ENCODE measurements around the gene DEUP1.

Gene DEUP1

GRCh38 chr11:93474123-93474522 lies 143.6 kb downstream of the DEUP1 start:
- Mint-ChIP-seq H3K27ac (no peak overlapping the region), H3K36me3 (ENCODE audit: low read depth) (peaks cover 41% of the 10 kb centered on the region), H3K9me3 (peaks cover 16% of the 10 kb centered on the region), H3K4me1 (peaks cover 12% of the 10 kb centered on the region), H3K4me3 (no peak overlapping the region), H3K27me3 (ENCODE audit: low read depth, poor library complexity) (peaks cover 8% of the 10 kb centered on the region)
- no peak for DNase-seq
- no peak for TF ChIP-seq CTCF (IDR thresholded peaks at IDR 0.05)

- Mint-ChIP-seq H3K27ac (no peak overlapping the region), H3K27me3 (ENCODE audit: low read depth, poor library complexity) (peaks cover 8% of the 10 kb centered on the region), H3K9me3 (peaks cover 16% of the 10 kb centered on the region), H3K36me3 (ENCODE audit: low read depth) (peaks cover 42% of the 10 kb centered on the region), H3K4me1 (peaks cover 12% of the 10 kb centered on the region), H3K4me3 (no peak overlapping the region)
- TF ChIP-seq CTCF (IDR thresholded peaks at IDR 0.05): no peak
- DNase-seq: no peak
Measured at GRCh38 chr11:93476796-93477195, 146.3 kb downstream of the DEUP1 start.

GRCh38 chr11:93477684-93478234 lies 147.2 kb downstream of the DEUP1 start:
- H3K4me3 Mint-ChIP-seq: no peak overlapping the region
- H3K4me1 Mint-ChIP-seq: peaks cover 20% of the 10 kb centered on the region
- H3K27ac Mint-ChIP-seq: no peak overlapping the region

GRCh38 chr11:93478841-93479240 lies 148.3 kb downstream of the DEUP1 start:
- Mint-ChIP-seq H3K27me3 (ENCODE audit: low read depth, poor library complexity) (peaks cover 8% of the 10 kb centered on the region), H3K36me3 (ENCODE audit: low read depth) (peaks cover 38% of the 10 kb centered on the region), H3K4me3 (no peak overlapping the region), H3K4me1 (peaks cover 31% of the 10 kb centered on the region), H3K27ac (peak overlapping the region; percentile 77), H3K9me3 (peaks cover 16% of the 10 kb centered on the region)
- TF ChIP-seq CTCF (IDR thresholded peaks at IDR 0.05): no peak
- no peak for DNase-seq

More at GRCh38 chr11:93477684-93478234, 147.2 kb downstream of the DEUP1 start:
- H3K36me3 Mint-ChIP-seq (ENCODE audit: low read depth): peaks cover 42% of the 10 kb centered on the region
- H3K27me3 Mint-ChIP-seq (ENCODE audit: low read depth, poor library complexity): peaks cover 8% of the 10 kb centered on the region
- DNase-seq: no peak
- peaks cover 16% of the 10 kb centered on the region for H3K9me3 Mint-ChIP-seq
- no peak for TF ChIP-seq CTCF (IDR thresholded peaks at IDR 0.05)

GRCh38 chr11:93480256-93480655 lies 149.7 kb downstream of the DEUP1 start:
- Mint-ChIP-seq H3K27ac (no peak overlapping the region), H3K9me3 (peaks cover 7% of the 10 kb centered on the region), H3K4me3 (no peak overlapping the region), H3K4me1 (peaks cover 33% of the 10 kb centered on the region), H3K36me3 (ENCODE audit: low read depth) (peaks cover 26% of the 10 kb centered on the region), H3K27me3 (ENCODE audit: low read depth, poor library complexity) (peaks cover 3% of the 10 kb centered on the region)
- no peak for TF ChIP-seq CTCF (IDR thresholded peaks at IDR 0.05)
- DNase-seq: no peak

- H3K4me3 Mint-ChIP-seq: no peak overlapping the region
- H3K36me3 Mint-ChIP-seq (ENCODE audit: low read depth): peaks cover 21% of the 10 kb centered on the region
- peaks cover 2% of the 10 kb centered on the region for H3K9me3 Mint-ChIP-seq
- peaks cover 3% of the 10 kb centered on the region for H3K27me3 Mint-ChIP-seq (ENCODE audit: low read depth, poor library complexity)
- DNase-seq: no peak
- H3K4me1 Mint-ChIP-seq: peaks cover 33% of the 10 kb centered on the region
- no peak overlapping the region for H3K27ac Mint-ChIP-seq
- TF ChIP-seq CTCF (IDR thresholded peaks at IDR 0.05): no peak
Measured at GRCh38 chr11:93480756-93481155, 150.2 kb downstream of the DEUP1 start.

Measured in nephron progenitor cell (in vitro differentiated cells).